Endometrial microvascular endothelial cells (primary cell): ENCODE data around the gene HEATR5B. TPM values are rescaled to one million over a fixed set of nuclear protein-coding genes. Genes with fewer than 3 reads are reported as not detected.

Experiments used
- in situ Hi-C: cut with HindIII; loops from 2 replicates; pipeline ENCODE4 v1.10.0; 2017; ENCODE audit warnings: low sequenced_read_pairs, low pct_unique_long_range_greater_than_20kb; ENCODE audit errors: inconsistent ontology term
- total RNA-seq: library from RNA; depleted of rRNA; stranded (reverse); fragments of >200 nt; gene quantifications from one replicate; pipeline ENCODE4 v1.2.3, GENCODE V29; 2015; ENCODE audit errors: inconsistent ontology term

The HEATR5B gene
- total RNA-seq, 1 donor from 2014 or later = 18.4 TPM

DNA sequence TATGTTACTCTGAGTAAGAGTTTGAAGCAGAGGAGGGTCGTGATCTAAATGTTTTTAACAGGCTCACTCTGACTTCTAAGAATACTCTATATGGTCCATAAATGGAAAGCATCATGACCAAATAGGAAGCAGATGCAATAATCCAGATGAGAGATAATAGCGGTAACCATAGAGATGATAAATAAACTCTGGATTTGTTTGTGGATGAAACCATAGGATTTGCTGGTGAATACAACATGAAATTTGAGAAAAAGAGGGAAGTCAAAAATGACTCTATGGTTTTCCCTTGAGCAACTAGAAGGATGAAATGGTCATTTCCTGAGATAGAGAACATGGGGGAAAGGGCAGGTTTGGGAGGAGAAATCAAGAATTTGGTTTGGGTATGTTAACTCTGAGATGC, 3.9 kb downstream of the HEATR5B start:
- in situ Hi-C loops = no loop called here

- in situ Hi-C loops = no loop called here
These were observed 13.2 kb downstream of the HEATR5B start for GRCh38 chr2:37070931-37071330.

DNA sequence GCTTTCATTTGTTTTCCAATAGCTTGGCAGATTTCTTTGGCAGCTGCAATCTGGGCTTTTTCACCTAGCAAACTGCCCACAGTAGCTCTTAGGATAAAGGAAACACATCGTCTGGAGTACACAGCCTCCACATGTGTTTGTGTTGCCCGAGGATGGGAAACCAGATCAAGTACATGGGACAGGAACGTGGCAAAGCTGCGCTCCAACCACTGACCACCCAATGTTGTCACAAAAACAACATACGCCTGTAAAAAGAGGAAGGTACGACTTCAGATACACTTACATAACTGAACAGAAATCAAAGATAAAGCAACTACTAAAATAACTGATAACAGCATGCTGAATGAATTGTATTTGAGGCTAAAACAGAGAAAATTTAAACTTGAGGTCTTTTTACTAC, 15.5 kb downstream of the HEATR5B start:
- in situ Hi-C loops = no loop called here

GRCh38 chr2:37061776-37062175, 22.4 kb downstream of the HEATR5B start:
- in situ Hi-C loops = no loop called here

DNA sequence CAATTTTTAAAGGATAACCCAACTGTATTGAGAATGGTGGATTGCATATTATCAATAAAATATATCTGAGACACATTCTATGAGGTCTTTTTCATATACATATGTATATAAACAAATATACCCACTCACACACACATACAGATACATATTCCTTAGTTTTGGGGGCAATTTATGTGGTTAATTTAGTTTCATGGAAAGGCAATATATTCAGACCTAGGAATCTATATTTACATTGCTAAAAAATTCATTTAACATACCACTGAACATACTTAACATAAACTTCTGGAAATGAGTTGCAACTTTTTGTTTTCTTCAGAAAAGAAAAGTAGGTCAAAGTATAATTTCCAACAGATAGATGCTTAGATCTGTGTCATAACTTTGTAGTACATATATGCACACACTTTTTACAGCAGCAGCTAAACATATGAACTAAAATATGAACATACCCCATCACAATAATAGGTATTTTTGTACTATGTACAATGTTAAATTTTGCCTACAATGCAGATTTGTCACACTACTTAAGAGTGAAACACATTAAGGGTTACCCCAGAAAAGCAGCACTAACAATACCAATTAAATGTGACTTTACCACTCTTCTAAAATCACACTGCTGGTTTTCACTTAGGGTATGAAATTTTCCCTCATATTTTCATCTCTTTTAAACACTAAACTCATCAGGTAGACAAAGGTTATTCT, 23.0 kb downstream of the HEATR5B start:
- in situ Hi-C loops = no loop called here

DNA sequence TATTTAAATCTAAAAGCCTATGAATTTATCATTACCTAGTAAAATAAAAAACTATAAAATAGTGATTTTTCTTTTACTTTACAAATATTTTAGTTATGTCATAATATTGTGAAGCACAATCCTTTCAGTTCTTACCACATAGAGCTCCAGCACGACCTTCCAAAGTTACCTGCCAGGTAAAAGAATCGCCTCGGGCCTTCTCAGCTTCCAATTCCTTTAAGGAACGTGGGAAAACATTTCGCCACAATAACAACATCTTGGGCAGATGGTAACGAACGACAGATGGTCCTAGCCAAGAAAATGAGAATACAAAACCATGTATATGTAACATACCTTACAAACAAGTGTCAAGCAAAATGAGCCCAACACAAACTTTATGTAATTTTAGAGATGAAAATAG, 23.7 kb downstream of the HEATR5B start:
- in situ Hi-C loops = no loop called here

- in situ Hi-C loops = no loop called here
These were observed 24.3 kb downstream of the HEATR5B start for GRCh38 chr2:37059841-37060240.

DNA sequence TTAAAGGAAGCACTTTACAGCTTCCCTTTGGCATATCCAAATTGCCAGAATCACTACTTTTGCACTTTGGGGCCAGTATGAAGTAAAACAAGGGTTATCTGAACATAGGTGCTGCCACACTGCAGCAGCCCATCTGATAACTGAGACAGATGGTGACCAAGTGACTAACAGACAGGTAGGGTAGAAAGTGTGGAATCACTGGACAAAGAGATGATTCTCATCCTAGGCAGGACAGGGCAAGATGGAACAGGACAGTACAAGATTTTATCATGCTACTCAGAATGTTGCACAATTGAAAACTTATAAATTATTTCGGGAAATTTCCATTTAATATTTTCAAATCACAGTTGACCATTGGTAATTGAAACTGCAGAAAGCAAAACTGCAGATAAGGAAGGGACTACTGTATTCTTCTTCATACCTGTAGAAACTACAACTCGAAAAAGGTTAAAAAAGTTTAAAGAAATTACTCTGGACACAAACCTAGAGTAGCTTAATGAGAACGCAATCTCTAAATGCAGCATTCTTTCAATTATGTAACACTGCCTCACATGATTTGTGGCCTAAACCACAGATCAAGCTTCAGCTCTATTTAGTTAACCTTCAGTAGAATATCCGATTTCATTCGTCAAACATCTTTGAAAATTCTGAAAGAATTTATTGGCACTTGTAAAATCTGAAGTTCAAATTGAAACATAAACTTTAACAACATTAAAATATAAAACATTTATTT, 31.4 kb downstream of the HEATR5B start:
- in situ Hi-C loops = no loop called here

GRCh38 chr2:37039580-37039979, 44.6 kb downstream of the HEATR5B start:
- in situ Hi-C loops = no loop called here

GRCh38 chr2:37037771-37038170, 46.4 kb downstream of the HEATR5B start:
- in situ Hi-C loops = no loop called here

GRCh38 chr2:37029758-37030157, 54.4 kb downstream of the HEATR5B start:
- in situ Hi-C loops = no loop called here

DNA sequence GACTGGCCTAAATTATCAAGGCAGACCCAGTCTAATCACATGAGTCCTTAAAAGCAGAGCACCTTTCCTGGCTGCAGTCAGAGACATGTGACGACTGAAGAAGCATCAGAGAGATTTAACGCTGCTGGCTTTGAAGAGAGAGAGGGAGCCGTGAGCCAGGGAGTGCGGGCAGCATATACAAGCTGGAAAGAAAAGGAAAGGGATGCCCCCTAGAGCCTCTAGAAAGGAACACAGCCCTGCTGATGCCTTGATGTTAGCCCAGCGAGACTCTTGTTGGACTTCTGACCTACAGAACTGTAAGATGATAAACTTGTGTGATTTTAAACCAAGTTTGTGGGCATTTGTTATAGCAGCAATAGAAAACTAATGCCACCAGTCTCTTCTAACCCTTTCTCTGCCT, 58.1 kb downstream of the HEATR5B start:
- in situ Hi-C loops = no loop called here

DNA sequence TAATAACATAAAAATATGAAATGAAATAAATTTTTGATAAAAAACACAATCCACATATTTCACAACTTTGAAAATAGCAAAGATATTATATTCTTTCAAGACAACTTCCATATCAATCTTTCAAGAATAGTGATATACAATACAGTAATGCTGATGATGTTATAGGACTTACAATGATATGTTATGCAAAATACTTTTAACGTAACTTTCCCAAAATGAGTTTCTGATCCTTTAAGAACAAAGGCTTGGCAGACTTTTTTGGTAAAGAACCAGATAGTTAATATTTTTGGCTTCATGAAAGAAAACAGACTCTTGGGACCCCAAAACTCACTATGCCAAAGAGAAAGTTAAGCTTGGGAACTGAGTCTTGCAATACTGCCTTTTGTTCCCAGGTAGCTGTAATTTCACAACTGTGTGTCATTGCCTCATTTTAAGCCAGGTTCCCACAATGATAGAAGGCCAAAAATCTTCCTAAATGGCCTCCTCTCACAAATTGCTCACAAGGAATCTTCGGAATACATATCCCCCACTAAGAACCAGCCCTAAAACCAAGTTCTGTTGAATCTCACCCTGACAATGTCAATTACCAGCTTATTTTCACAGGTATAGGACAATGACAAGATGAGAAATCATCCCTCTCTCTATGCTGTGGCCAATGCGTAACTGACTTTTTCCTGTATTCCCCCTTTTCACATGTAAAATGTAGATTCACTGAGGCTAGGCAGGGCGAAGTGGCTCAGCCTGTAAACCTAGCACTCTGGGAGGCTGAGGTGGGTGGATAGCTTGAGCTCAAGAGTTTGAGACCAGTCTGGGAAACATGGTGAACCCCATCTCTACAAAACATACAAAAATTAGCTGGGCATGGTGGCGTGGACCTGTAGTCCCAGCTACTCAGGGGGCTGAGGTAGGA, 63.0 kb downstream of the HEATR5B start:
- in situ Hi-C loops = no loop called here

DNA sequence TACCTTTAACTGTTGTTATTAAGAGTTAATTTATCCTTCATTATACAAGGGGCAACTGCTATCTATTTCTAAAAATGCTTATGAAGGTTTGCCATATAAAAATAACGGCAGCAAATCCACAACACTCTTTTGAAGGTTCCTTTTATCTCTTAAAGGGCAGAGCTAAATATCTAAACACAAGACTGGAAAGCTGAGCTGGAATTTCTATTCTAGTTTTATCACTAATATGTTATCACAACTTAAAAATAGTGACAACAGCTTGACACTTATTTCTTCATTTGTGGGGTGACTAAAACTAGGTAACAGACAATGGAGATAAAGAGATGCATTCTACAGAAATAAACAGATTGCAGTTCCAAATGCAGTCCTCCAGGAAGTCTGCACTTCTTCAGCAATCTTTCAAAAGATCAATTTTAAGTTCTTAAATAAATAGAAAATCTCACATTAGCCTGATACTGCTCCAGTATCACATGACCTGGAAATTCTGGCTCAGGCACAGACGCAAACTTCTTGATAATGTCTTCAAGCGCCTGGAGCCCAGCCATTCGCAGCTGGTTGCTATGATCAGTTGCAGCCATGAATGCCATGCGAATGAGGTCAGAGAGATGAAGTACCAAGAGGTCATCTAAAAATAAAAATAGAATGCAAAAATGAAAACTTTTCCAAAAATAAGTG, 63.8 kb downstream of the HEATR5B start:
- in situ Hi-C loops = no loop called here

DNA sequence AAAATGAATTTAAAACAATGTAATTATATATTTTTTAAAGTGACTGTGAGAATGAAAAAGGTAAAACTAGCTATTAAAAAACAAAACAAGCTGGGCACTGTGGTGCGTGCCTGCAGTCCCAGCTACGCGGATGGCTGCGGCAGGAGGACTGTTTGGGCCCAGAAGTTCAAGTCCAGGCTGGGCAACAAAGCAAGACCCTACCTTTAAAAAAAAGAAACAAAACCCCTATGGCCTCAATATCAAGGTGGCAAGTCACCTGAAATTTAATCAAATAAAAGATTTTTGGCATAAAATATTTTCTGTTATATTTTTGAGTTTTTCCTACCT, 70.9 kb downstream of the HEATR5B start:
- in situ Hi-C loops = no loop called here

- in situ Hi-C loops = no loop called here
These were observed 73.0 kb downstream of the HEATR5B start for GRCh38 chr2:37011130-37011529.

DNA sequence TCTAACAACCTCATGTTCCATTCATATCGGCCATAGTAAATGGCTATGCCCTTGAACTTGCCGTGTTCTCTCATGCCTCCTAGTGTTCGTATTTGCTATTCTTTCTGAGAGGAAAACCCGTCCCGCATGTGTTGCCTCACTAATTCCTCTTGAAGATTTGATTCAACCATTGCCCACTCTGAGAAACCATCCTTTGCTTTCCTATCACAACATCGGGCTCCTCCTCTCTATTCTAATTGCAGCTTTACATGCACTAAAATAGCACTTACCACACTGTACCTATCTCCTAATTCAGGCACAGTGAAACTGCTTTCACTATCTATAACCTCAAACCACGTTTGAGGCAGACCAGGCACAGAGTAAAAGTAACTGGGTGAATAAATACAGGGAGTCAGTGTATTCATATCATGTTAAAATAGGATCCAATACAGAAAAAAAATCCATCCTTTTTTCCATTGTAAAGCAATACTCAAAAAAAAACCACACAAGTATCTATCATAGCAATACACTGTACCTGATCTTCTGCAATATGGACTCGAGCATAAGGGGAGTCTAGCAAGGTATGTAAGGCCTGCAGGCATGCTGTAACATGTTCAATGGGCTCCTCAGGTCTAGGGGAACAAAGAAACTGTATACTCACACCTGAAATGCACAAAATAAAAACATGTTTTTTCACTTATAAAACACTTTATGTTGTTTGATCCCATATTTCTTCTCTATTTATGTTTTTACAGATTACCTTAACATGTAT, 78.9 kb downstream of the HEATR5B start:
- in situ Hi-C loops = no loop called here

DNA sequence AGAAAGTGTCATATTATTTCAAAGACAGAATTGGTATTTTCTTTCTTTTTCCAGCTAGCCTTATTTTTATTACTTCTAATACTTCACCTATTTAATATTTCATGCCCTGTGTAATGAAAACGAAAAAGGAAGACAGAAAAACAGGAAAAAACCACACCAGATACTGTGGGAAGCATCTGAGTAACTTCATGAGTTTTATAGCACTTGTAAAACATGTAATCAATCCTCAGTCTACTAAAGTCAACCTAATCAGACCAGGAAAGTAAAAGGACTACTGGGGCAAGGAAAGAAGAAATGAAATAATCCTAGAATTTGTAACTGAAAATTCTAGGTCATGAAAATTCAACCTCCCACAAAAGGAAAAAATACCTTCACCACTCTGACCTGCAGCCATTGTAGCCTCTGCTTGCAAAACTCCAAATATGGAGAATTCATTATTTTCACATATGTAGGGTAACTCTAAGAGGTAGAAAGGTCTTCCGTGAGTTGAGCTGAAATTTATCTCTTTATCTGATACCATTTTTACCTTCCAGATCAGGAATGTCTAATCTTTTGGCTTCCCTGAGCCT, 83.1 kb downstream of the HEATR5B start:
- in situ Hi-C loops = no loop called here
